ENCODE measurements around the gene GPC5.
"Not testable (repeated sequence)": the region's sequence is repeated elsewhere in the genome, so short reads cannot be mapped to it uniquely, and the experiment has no call there.

Gene GPC5

GRCh38 chr13:92429231-92429630 is 1030.8 kb downstream of the GPC5 start:
- no peak overlapping the region for H3K9ac ChIP-seq (ENCODE audit: low read depth, low read length)
- no peaks in the 10 kb centered on the region for H3K4me1 ChIP-seq (ENCODE audit: insufficient read depth, low read length)
- H3K36me3 ChIP-seq (ENCODE audit: insufficient read depth, low read length), result no peaks in the 10 kb centered on the region
- no peaks in the 10 kb centered on the region for H3K9me3 ChIP-seq (ENCODE audit: control insufficient read depth, insufficient read depth, low read length)

- Histone ChIP-seq H3K36me3 (ENCODE audit: insufficient read depth, low read length) (no peaks in the 10 kb centered on the region), H3K4me1 (ENCODE audit: insufficient read depth, low read length) (no peaks in the 10 kb centered on the region), H3K9ac (ENCODE audit: low read depth, low read length) (no peak overlapping the region), H3K9me3 (ENCODE audit: control insufficient read depth, insufficient read depth, low read length) (no peaks in the 10 kb centered on the region)
Observed at GRCh38 chr13:92433386-92433785, 1035.0 kb downstream of the GPC5 start.

DNA sequence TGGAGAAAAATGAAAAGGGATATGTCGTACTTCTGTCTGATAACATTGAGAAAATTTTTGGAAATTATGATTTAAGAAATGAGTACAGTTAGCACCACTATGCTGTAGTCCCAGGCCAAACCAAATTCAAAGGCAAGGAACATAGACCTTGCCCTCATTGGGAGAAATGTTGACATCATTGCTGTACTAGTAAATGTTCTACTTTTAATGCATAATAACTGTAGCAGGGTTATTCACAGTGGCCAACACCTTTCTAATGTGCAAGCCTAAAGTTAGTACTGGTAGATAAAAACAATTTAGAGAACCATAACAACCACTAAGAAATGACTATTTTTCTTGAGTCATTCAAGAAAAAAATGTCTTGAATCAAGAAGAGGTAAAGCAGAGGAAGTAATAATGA is 1035.5 kb downstream of the GPC5 start:
- no peaks in the 10 kb centered on the region for H3K36me3 ChIP-seq (ENCODE audit: insufficient read depth, low read length)
- H3K4me1 ChIP-seq (ENCODE audit: insufficient read depth, low read length), result no peaks in the 10 kb centered on the region
- H3K9ac ChIP-seq (ENCODE audit: low read depth, low read length), result no peak overlapping the region
- H3K9me3 ChIP-seq (ENCODE audit: control insufficient read depth, insufficient read depth, low read length), result no peaks in the 10 kb centered on the region

DNA sequence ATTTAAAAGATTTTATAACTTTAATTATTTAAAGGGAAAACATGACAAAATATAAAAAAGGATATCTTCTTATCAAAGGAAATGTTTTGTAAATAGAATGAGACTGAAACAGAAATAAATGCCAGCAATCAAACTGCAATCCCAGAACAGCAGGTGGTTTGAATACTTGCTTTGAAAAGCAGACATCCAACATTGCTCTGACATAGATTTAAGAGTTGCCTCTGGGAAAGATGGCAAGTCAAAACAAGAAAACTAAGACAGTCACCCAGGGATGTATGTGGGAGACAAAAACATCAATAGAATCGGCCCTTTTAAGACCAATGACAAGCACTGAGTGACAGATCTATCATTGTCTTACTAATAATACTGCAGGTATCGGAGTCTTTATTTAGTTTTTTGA is 1038.5 kb downstream of the GPC5 start:
- no peaks in the 10 kb centered on the region for H3K4me1 ChIP-seq (ENCODE audit: insufficient read depth, low read length)
- H3K9me3 ChIP-seq (ENCODE audit: control insufficient read depth, insufficient read depth, low read length), result no peaks in the 10 kb centered on the region
- H3K9ac ChIP-seq (ENCODE audit: low read depth, low read length), result no peak overlapping the region
- no peaks in the 10 kb centered on the region for H3K36me3 ChIP-seq (ENCODE audit: insufficient read depth, low read length)

GRCh38 chr13:92444244-92444643 is 1045.8 kb downstream of the GPC5 start:
- no peak overlapping the region for H3K9ac ChIP-seq (ENCODE audit: low read depth, low read length)
- no peaks in the 10 kb centered on the region for H3K36me3 ChIP-seq (ENCODE audit: insufficient read depth, low read length)
- H3K9me3 ChIP-seq (ENCODE audit: control insufficient read depth, insufficient read depth, low read length), result no peaks in the 10 kb centered on the region
- no peaks in the 10 kb centered on the region for H3K4me1 ChIP-seq (ENCODE audit: insufficient read depth, low read length)

DNA sequence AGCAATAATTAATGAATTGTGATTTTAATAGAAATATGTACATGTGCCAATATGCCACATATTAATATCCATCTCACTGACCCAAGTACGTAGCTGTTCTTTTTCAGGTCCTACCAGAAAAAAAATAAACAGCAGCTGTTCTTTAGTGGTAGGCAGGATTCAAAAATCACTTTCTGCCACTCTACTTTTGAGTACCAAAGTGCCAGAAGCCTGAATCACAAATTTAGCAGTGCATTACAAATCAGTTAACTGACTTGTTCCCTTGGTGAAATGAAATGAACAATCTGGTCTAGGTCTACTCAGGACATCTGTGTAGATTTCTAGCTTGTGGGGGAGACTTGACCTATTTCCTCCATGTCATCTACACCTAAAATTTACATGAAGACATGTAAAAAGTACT is 1052.6 kb downstream of the GPC5 start:
- Histone ChIP-seq H3K9me3 (ENCODE audit: control insufficient read depth, insufficient read depth, low read length) (no peaks in the 10 kb centered on the region), H3K36me3 (ENCODE audit: insufficient read depth, low read length) (no peaks in the 10 kb centered on the region), H3K9ac (ENCODE audit: low read depth, low read length) (no peak overlapping the region), H3K4me1 (ENCODE audit: insufficient read depth, low read length) (no peaks in the 10 kb centered on the region)

DNA sequence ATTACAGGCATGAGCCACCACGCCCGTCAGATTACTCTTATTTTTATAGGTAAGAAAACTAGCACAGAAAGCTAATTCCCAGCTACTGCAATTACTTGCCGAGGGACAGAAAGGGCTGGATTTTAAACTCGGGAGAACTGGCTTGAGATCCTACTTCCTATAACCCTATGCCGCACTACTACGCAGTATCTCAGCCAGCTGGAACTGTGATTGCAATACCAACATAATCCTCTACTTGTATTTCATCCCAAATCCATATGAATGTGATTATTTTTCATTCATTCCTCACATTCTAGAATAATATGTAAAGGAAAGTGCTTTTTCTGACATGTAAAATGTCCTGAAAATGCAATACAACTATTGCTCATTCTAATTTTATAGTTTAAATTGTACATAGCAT is 1054.4 kb downstream of the GPC5 start:
- H3K4me1 ChIP-seq (ENCODE audit: insufficient read depth, low read length), result no peaks in the 10 kb centered on the region
- H3K9ac ChIP-seq (ENCODE audit: low read depth, low read length), result no peak overlapping the region
- no peaks in the 10 kb centered on the region for H3K9me3 ChIP-seq (ENCODE audit: control insufficient read depth, insufficient read depth, low read length)
- no peaks in the 10 kb centered on the region for H3K36me3 ChIP-seq (ENCODE audit: insufficient read depth, low read length)

DNA sequence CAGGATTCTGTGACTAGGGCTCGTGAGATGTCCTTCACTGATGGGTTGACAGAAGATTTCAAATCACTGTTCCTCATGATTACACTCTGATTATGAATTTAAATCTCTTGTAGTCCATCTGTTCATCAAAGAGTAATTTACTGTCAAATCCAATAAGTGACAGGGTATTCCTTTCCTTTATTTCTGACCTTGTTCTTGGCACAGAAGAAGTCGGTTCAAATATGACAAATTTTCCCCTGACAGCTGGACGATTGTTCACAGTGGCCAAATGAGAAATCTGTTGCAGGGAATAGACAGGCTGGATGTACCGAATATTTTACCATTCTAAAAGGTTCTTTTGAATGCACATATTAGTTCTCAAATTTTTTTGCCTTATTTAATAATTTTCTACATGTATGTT is 1060.9 kb downstream of the GPC5 start:
- Histone ChIP-seq H3K9ac (ENCODE audit: low read depth, low read length) (no peak overlapping the region), H3K36me3 (ENCODE audit: insufficient read depth, low read length) (no peaks in the 10 kb centered on the region), H3K4me1 (ENCODE audit: insufficient read depth, low read length) (no peaks in the 10 kb centered on the region), H3K9me3 (ENCODE audit: control insufficient read depth, insufficient read depth, low read length) (no peaks in the 10 kb centered on the region)

GRCh38 chr13:92460479-92460878 is 1062.1 kb downstream of the GPC5 start:
- H3K36me3 ChIP-seq (ENCODE audit: insufficient read depth, low read length), result no peaks in the 10 kb centered on the region

GRCh38 chr13:92461402-92461801 is 1063.0 kb downstream of the GPC5 start:
- H3K36me3 ChIP-seq (ENCODE audit: insufficient read depth, low read length), result no peaks in the 10 kb centered on the region
- H3K4me1 ChIP-seq (ENCODE audit: insufficient read depth, low read length), result no peaks in the 10 kb centered on the region
- H3K9me3 ChIP-seq (ENCODE audit: control insufficient read depth, insufficient read depth, low read length), result no peaks in the 10 kb centered on the region
- H3K9ac ChIP-seq (ENCODE audit: low read depth, low read length), result no peak overlapping the region

More at GRCh38 chr13:92460479-92460878, 1062.1 kb downstream of the GPC5 start:
- Histone ChIP-seq H3K9ac (ENCODE audit: low read depth, low read length) (no peak overlapping the region), H3K4me1 (ENCODE audit: insufficient read depth, low read length) (no peaks in the 10 kb centered on the region), H3K9me3 (ENCODE audit: control insufficient read depth, insufficient read depth, low read length) (no peaks in the 10 kb centered on the region)

DNA sequence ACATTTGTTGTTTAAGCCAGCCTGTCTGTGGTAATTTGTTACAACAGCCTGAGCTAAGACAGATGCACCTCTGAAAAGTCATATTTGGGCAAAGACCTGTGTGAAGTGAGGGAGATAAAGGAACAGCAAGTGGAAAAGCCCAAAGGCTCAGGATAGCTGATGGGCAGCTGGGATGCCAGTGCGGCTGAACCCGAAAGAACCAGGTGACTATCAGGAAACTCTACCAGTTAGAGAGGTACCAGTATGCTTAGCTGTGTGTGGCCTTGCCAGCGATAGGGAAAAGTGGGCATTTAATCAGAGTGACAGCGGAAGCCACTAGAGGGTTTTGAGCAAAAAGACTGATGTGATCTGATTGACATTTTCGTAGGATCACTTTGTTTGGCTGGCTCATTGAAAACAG is 1063.4 kb downstream of the GPC5 start:
- Histone ChIP-seq H3K9ac (ENCODE audit: low read depth, low read length) (no peak overlapping the region), H3K9me3 (ENCODE audit: control insufficient read depth, insufficient read depth, low read length) (no peaks in the 10 kb centered on the region), H3K4me1 (ENCODE audit: insufficient read depth, low read length) (no peaks in the 10 kb centered on the region), H3K36me3 (ENCODE audit: insufficient read depth, low read length) (no peaks in the 10 kb centered on the region)

DNA sequence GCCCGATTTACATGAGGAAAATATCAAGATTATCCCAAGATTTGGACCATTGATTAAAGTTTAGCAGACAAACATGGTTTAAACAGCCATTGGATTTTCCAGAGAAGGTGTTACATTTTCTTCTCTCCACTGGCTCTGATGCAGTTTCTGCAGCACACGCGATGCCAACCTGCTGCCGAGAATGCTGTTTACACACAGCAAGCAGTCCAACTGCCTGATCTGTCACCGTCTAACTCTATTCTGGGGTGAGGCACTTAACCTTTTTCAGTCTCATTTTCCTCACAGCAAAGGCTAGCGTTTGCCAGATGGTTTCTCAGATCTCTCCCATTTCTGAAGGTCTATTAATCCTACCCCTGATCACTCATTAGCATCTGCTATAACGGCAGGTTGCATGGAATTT is 1064.7 kb downstream of the GPC5 start:
- Histone ChIP-seq H3K9ac (ENCODE audit: low read depth, low read length) (no peak overlapping the region), H3K4me1 (ENCODE audit: insufficient read depth, low read length) (no peaks in the 10 kb centered on the region), H3K36me3 (ENCODE audit: insufficient read depth, low read length) (no peaks in the 10 kb centered on the region), H3K9me3 (ENCODE audit: control insufficient read depth, insufficient read depth, low read length) (no peaks in the 10 kb centered on the region)

DNA sequence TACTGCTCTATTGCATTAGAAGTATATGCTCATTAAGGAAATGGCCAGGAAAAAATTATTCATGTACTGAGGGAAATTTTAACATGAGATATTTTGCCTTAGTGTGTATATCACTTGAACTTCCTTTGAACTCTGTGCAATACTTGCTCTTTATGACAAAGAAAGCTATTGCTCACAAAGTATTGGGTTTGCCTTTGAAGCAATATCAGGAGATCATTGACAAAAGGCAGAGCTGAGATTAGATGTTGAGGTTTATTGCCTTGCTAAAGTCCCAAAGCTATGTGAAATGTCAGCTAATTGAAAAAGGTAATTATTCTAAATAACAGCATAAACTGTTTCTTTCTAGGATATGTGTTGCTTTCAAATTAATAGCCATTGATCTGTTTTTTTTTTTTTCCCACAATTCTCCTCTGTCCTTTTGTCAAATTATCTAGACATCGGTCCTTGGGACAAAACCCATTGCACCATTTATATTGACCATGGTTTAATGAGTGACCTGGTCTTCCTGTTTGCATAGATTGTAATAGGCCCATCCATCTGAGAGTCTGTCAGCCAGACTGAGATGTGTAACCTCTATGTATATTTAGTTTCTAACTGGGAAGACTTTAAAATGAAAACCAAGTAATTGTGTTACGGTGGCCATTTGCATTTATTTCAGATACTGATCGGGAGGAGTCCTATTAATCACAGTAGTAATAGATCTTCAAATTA is 1075.5 kb downstream of the GPC5 start:
- H3K36me3 ChIP-seq (ENCODE audit: insufficient read depth, low read length), result no peaks in the 10 kb centered on the region
- no peaks in the 10 kb centered on the region for H3K4me1 ChIP-seq (ENCODE audit: insufficient read depth, low read length)

GRCh38 chr13:92480387-92480786 is 1082.0 kb downstream of the GPC5 start:
- H3K9me3 ChIP-seq (ENCODE audit: control insufficient read depth, insufficient read depth, low read length), result no peaks in the 10 kb centered on the region
- no peaks in the 10 kb centered on the region for H3K36me3 ChIP-seq (ENCODE audit: insufficient read depth, low read length)

More for the DNA sequence above, 1075.5 kb downstream of the GPC5 start:
- Histone ChIP-seq H3K9me3 (ENCODE audit: control insufficient read depth, insufficient read depth, low read length) (no peaks in the 10 kb centered on the region), H3K9ac (ENCODE audit: low read depth, low read length) (no peak overlapping the region)

GRCh38 chr13:92482790-92483189 is 1084.4 kb downstream of the GPC5 start:
- not testable (repeated sequence) for H3K4me1 ChIP-seq (ENCODE audit: insufficient read depth, low read length); H3K36me3 ChIP-seq (ENCODE audit: insufficient read depth, low read length); H3K9me3 ChIP-seq (ENCODE audit: control insufficient read depth, insufficient read depth, low read length)

More at GRCh38 chr13:92480387-92480786, 1082.0 kb downstream of the GPC5 start:
- H3K9ac ChIP-seq (ENCODE audit: low read depth, low read length), result no peak overlapping the region
- no peaks in the 10 kb centered on the region for H3K4me1 ChIP-seq (ENCODE audit: insufficient read depth, low read length)

More at GRCh38 chr13:92482790-92483189, 1084.4 kb downstream of the GPC5 start:
- H3K9ac ChIP-seq (ENCODE audit: low read depth, low read length), result not testable (repeated sequence)
